ENCODE measurements around the gene TPPP3.

- TF ChIP-seq CTCF (IDR thresholded peaks at IDR 0.05; ENCODE audit: low read depth, low read length) (peak; percentile 86), EZH2phosphoT487 (IDR thresholded peaks at IDR 0.05; ENCODE audit: low read depth) (no peak)
These were observed 34.9 kb upstream of the TPPP3 start for GRCh38 chr16:67428146-67428731.
